Measurements from ENCODE around the gene COL9A2.
"Not testable (repeated sequence)": the region's sequence is repeated elsewhere in the genome, so short reads cannot be mapped to it uniquely, and the experiment has no call there.

The COL9A2 gene

DNA sequence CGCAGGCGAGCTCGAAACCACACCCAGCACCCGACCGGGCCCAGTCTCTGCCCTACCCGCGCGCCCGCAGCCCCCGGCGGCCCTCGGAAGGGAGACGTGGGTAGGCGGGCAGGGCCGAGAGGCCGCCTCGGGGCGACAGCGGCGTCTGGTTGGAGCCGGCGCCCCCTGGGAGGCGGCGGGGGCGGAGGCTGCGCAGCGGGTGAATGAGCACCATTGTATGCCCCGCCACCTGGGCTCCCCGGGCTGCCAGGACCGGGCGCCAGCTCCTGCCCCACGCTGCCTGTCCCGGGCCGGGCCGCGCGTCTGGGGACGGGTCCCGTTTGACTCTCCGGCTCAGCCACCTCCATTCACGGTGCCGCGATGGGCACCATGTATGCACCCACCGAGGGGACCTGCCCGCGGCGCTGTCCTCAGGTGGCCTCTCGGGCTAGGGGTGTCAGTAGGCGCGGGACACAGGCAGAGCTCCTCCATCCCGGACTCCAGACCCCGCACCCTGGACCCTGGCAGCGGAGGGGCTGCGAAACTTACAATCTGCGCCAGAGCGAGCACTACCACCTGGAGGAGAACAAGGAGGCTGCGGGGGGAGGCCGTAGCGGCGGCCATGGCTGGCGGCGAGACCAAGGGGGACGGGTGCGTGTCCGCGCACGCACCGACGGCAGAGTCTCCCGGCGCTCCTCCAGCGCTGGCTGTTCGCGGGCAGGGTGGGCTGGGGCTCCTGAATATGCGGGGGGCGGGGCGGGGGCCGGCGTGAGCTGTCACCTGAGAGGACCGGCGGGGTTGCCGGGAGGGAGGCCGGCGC, at the start of gene COL9A2:
Gene COL9A2, minus strand, starts transcription at position 692 of the 799 bp plus-strand sequence. Its CDS starts 89 bp downstream, at position 603.
- no peak for DNase-seq

DNA sequence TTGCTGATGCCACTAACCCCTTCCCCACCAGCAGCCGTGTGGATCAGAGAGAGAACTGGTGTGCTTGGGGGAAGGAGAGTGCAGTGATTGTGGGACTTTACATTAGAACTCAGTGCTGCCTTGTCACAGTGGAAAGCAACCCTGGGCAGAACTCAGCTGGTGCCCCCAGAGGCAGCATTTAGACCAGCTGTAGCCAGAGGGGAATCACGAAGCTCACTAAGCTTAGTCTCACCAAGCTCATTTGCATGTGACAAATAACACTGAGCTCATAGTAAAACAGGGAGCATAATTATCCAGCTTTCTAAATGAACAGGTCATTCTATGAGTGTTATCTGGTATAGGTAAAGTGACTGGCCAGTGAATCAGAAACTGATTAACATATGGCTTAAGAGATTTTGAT, 46.6 kb upstream of the COL9A2 start:
- no peak for DNase-seq

DNA sequence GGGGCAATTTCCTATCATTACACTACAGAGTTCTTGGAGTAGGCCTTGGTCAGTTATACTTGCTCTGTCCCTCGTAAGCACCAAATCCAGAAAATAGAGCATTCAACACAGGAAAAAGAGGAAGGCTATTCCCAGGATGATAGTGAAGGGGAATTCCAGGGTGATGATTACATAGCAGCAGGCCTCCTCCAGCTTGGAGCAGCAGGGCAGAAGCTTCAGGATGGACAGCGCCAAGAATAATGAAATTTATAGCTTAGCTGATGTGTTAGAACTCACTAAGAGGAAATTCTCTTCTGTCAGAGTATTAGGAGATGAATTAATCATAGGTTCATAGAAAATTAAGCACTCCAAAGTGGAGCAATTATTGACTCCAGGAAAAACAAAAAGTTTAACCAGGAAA, 45.6 kb upstream of the COL9A2 start:
- DNase-seq, result no peak

- no peak for DNase-seq
These were observed 45.1 kb upstream of the COL9A2 start for GRCh38 chr1:40362199-40362598.

- no peak for DNase-seq
These were observed 44.6 kb upstream of the COL9A2 start for GRCh38 chr1:40361637-40362036.

DNA sequence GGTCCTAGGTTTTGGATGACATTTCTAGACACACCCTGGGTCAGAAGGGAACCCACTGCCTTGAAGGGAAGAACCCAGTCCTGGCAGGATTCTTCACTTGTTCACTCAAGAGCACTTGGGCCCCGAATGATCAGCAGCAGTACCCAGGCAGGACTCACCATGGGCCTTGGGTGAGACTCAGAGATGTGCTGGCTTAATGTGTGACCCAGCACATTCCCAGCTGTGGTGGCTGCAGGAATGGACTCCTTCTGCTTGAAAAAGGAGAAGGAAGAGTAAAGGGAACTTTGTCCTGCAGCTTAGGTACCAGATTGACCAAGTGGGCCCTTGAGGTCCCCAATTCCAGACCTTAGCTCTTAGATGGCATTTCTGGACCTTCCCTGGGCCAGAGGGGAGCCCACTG, 44.1 kb upstream of the COL9A2 start:
- no peak for DNase-seq

DNA sequence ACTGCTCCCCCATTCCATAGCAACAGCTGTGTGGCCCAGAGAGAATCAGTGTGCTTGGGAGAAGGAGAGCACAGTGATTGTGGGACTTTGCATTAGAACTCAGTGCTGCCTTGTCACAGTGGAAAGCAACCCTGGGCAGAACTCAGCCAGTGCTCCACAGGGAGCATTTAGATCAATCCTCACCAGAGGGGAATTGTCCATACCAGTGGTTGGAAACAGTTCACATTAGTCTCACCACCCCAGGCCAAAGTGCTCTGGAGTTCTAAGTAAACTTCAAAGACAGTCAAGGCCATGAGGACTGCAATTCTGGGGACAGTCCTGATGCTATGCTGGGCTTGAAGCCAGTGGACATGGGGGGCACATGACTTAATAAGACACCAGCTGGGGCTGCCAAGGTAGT, 43.5 kb upstream of the COL9A2 start:
- DNase-seq, result no peak

GRCh38 chr1:40357625-40358024, 40.5 kb upstream of the COL9A2 start:
- no peak for DNase-seq

DNA sequence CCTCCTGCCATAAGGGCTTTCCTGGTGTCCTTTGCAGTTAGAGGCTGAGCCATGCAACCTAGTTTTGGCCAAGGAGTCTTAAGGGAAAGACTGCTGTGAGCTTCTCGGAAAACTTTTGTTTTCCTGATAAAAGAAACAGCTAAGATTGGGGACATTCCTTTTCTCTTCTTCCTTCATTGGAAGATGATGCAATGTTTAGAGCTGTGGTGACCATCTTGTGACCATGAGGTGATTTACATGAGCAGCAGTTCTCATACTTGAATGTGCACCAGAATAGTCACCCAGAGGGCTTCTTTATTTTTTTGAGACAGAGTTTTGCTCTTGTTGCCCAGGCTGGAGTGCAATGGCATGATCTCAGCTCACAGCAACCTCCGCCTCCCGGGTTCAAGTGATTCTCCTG, 36.0 kb upstream of the COL9A2 start:
- no peak for DNase-seq

DNA sequence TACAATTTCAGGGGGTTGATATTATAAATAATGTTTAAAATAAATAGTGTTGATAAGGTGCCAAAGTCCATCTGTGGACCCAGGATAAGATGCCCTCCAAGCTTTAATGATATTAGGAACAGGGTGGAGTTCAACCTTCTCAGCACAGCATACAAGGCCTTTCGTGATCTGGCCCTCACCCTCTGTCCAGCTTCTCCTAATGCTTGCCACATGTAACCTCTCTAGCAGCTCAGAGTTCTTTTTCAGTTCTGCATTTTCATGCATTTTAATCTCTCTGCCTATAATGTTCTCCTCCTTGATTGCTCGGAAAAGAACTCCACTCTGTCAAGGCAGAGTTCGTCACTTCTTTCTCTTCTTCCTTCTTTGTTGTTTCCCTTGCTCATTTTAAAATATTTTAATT, 35.0 kb upstream of the COL9A2 start:
- DNase-seq, result no peak

GRCh38 chr1:40351124-40351523, 34.0 kb upstream of the COL9A2 start:
- DNase-seq, result no peak

DNA sequence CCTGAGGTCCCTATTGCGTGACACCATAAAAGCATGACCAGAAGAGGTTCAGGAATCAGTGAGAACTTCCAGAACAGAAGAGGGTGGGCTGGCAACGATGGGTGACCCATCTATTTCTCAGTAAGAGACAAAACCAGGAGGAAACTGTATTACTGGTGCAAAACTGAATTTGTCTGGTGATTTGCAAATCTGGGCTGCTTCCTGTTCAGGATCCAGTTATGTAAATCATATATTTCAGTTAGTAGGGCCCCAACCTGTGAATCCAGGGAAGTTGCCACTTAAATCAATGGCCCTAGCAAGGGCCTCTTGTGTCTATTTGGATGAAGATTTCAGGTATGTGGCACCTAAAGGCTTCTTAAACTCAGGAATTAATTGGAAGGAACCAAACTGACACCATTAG, 33.3 kb upstream of the COL9A2 start:
- DNase-seq, result no peak

- no peak for DNase-seq
These were observed 27.5 kb upstream of the COL9A2 start for GRCh38 chr1:40344597-40344996.

GRCh38 chr1:40342381-40342717, 25.3 kb upstream of the COL9A2 start:
- not testable (repeated sequence) for DNase-seq

DNA sequence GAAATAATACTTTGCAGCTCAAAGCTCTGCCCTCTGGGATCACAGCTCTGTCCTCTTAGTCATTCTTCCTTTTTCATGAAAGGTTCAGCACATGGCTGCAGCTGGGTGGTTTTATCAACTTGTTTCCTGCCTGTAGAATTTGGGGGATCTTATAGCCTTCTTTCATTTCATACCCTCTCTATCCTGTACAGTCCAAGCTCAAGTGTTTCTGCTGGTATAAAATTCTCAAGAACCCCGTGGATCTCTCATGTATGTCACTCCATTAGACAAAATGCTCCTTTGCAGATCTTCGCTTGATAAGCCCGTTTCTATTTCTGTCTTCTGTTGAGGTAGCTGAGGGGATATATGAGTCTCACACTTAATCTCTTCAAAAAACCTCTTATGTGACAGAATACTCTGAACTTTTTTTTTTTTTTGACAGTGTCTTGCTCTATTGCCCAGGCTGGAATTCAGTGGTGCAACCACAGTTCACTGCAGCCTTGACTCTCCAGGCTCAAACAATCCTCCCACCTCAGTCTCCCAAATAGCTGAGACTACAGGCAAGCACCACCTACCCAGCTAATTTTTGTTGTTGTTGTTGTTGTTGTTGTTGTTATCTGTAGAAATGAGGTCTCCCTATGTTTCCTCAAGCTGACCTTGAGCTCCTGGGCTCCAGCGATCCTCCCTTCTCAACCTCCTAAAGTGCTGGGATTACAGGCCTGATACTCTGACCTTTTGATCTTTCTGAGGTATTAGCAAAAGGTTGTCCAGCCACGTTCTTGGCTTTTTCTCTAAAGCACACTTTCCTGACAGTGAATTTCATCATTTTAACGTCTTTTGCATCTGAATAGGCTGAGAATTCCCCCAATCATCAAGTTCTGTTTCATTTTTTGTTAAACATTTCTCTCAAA, 24.6 kb upstream of the COL9A2 start:
- no peak for DNase-seq

DNA sequence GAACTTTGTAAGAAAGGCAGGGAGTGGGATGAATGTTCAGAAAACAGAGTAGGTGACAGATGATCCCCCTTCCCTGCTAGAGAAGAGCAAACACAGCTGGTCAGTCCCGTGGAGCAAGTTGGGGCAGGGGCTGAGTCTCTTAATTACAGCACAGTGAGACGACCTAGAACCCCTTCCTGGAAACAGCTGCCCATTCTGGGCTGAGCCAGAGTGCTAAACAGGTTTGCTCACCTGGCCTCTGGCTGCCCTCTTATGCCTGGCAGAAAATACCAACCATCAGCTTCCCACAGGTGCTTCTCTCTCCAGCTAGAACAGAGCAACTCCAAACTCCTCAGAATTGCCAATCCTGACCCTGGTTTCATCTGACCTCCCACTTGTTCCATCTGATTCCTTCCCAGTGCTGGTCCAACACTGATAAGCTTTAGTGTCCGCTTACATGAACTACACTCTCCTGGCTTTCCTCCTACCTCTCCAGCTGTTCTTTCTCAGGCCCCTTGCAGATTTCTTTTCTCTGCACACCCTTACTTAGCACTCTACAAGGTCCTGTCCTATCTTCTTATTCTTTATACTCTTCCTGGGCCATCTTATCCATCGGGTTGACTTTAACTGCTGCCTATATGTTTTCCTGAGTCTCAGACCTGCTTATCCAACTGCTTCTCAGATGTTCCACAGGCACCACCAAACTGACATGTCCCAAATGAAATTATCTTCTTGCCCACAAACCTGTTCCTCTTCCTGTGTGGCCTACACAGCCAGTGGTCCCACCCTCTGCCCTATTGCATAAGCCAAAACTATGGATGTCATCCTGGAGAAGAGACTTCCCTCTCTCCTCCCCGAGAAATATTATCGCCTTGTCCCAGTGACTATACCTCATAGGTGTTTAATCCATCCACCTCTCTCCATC, 22.6 kb upstream of the COL9A2 start:
- no peak for DNase-seq

DNA sequence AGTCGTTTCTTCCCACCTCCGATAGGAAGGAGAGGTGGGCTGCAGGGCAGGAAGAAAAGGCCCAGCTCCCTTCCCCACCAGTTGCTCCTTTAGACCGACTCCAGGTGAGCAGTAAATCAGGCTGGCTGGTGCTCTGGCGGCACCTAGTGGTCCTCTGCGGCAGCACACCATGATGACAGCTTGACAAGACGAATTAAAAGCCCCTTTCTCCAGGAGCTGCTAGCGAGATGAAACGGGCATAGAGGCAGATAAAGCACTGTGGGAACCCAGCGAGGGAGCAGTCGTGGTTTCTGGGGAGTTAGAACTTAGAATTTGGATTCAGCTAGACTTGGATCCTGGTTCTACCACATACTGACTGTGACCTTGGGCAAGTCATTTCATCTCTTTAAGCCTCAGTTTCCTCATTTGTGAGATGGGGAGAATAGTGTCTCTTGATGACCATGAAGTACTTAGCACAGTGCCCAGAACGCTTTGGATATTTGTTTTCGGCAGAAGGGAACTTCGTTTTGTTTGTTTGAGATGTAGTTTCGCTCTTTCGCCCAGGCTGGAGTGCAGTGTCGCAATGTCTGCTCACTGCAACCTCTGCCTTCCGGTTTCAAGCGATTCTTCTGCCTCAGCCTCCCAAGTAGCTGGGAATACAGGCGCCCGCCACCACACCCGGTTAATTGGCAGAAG, 21.8 kb upstream of the COL9A2 start:
- peak in 1 of 2 experiments; percentile 33 for DNase-seq

DNA sequence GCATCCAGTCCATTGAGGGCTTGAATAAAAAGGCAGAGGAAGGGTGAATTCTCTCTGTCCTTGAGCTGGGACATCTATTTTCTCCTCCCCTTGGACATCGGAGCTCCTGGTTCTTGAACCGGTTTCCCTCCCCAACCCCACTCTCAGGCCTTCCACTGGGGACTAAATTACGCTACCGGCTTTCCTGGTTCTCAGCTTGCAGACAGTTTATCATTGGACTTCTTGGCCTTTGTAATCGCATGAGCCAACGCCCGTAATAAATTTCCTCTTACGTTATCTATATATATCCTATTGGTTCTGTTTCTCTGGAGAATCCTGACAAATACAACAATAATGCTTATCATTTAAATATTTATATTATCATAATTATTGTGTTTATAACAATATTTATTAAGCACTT, 20.4 kb upstream of the COL9A2 start:
- no peak for DNase-seq

DNA sequence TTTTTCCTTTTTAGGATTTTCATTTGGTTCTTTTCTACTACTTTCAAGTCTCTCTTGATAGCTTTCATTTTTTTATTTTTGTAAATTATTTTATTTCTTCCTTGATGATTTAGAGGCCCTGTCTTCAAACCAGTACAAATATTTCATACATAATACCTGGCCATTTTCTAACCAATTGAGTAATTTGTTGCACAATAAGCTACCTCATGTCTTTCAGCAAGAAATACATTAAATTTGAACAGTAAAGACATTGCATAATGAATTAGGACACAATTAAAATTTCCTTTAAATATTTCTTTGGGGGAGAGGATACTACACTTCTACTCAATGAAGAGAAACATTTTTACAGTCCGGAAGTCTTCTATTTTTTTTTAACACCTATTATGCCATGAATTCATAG, 15.6 kb upstream of the COL9A2 start:
- no peak for DNase-seq

DNA sequence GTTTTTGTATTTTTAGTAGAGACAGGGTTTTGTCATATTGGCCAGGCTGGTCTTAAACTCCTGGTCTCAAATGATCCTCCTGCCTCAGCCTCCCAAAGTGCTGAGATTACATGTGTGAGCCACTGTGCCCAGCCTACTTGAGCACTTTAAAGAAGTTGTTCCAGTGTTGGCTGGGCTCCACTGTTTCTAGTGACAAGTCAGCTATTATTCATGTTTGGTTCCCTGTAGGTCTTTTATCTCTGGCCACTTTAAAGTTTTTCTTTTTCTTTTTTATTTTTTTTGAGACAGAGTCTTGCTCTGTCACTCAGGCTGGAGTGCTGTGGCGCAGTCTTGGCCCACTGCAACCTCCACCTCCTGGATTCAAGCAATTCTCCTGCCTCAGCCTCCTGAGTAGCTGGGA, 14.3 kb upstream of the COL9A2 start:
- not testable (repeated sequence) for DNase-seq

GRCh38 chr1:40318970-40319621, 2.0 kb upstream of the COL9A2 start:
- no peak for DNase-seq

DNA sequence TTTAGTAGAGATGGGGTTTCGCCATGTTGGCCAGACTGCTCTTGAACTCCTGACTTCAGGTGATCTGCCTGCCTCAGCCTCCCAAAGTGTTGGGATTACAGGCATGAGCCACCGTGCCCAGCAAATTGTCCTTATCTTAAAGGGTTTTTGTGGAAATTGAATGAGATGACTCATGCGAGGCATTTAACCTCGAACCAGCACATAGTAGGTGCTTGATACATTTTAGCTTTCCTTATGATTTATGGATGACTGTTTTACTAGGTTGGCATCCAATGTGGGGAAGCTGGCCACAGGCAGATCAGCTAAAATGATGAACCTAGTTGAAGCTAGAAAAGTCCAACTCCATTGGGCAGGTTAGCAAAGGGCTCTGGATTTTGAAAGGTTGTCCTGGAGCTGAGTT, 1.4 kb upstream of the COL9A2 start:
- no peak for DNase-seq
